ENCODE measurements around the gene KRT17. TPM values are rescaled to one million over a fixed set of nuclear protein-coding genes. Genes with fewer than 3 reads are reported as not detected.

The KRT17 gene
- total RNA-seq, 1 experiment from 2014 or later, result 1.5 TPM

- no peaks in the 10 kb centered on the region for H3K9me3 Mint-ChIP-seq
- H2BK120ac ChIP-seq (ENCODE audit: low read depth, low read length, poor library complexity, severe bottlenecking), result no peak overlapping the region
- H4K20me1 ChIP-seq (ENCODE audit: control insufficient read depth, insufficient read depth, insufficient read length), result no peaks in the 10 kb centered on the region
These were observed 5.9 kb downstream of the KRT17 start for GRCh38 chr17:41618341-41619035.

More at GRCh38 chr17:41618341-41619035, 5.9 kb downstream of the KRT17 start:
- whole genome bisulfite sequencing (ENCODE audit: extremely low coverage, insufficient read length, low lambda C conversion rate), result no CpG with 5 or more reads among the region's 13 CpGs
- Mint-ChIP-seq H3K27me3 (ENCODE audit: low read depth) (peaks cover 2% of the 10 kb centered on the region), H3K4me3 (no peak overlapping the region), H3K4me1 (peaks cover 7 to 30% of the 10 kb centered on the region in 2 experiments), H3K27ac (peak overlapping the region in 1 of 3 experiments; percentile 79; a peak in 1 of 7 replicates), H3K36me3 (ENCODE audit: insufficient read depth in 1 of 3, low read depth in 3 of 3) (no peaks in the 10 kb centered on the region; a peak in 1 of 7 replicates)
- H3K9ac ChIP-seq (ENCODE audit: extremely low read depth, insufficient read length, low read length), result no peak overlapping the region
- no peak overlapping the region for H2BK20ac ChIP-seq (ENCODE audit: low read depth, low read length, poor library complexity, severe bottlenecking)
- no peaks in the 10 kb centered on the region for H3K79me2 ChIP-seq (ENCODE audit: insufficient read depth, low read length)
- H2AK5ac ChIP-seq (ENCODE audit: insufficient read length, low read length), result no peak overlapping the region
- no peak overlapping the region for H4K5ac ChIP-seq (ENCODE audit: insufficient read length, low read depth, low read length)
- no peak overlapping the region for H3K4ac ChIP-seq (ENCODE audit: low read depth, low read length)
- H3K4me2 ChIP-seq (ENCODE audit: insufficient read depth, insufficient read length, low read length), result no peak overlapping the region
- no peak overlapping the region for H2AFZ ChIP-seq (ENCODE audit: low read length)
- H3K9me3 ChIP-seq (ENCODE audit: control insufficient read depth, low read depth, low read length), result no peaks in the 10 kb centered on the region
- no peak overlapping the region for H3K56ac ChIP-seq (ENCODE audit: insufficient read length, low read depth, low read length)
- H2BK5ac ChIP-seq (ENCODE audit: insufficient read length, low read length), result no peak overlapping the region
- no peak overlapping the region for H3T11ph ChIP-seq (ENCODE audit: low read length)
- TF ChIP-seq CTCF (conservative IDR thresholded peaks at IDR 0.05), result no peak
- H3K27me3 ChIP-seq (ENCODE audit: insufficient read depth, low read length), result no peaks in the 10 kb centered on the region
- no peak overlapping the region for H3K23ac ChIP-seq (ENCODE audit: insufficient read length, low read depth, low read length)
- H4K91ac ChIP-seq (ENCODE audit: insufficient read length, low read depth, low read length), result no peak overlapping the region
- H2BK12ac ChIP-seq (ENCODE audit: insufficient read length, low read depth, low read length), result no peak overlapping the region
- H3K18ac ChIP-seq (ENCODE audit: insufficient read length, low read depth, low read length), result no peak overlapping the region
- no peaks in the 10 kb centered on the region for H3K23me2 ChIP-seq (ENCODE audit: insufficient read length, low read depth, low read length, poor library complexity, severe bottlenecking)
- H3K14ac ChIP-seq (ENCODE audit: insufficient read depth, low read length), result no peak overlapping the region
- no peaks in the 10 kb centered on the region; the same call in 1 of the 2 replicates for H3K4me1 ChIP-seq (ENCODE audit: insufficient read depth, low read length)
- no peak for DNase-seq
- H4K8ac ChIP-seq (replicated peaks; ENCODE audit: insufficient read length, low read depth, low read length), result no peak overlapping the region
- no peak overlapping the region for H3K27ac ChIP-seq (ENCODE audit: insufficient read length, low read depth, low read length)
- H2BK15ac ChIP-seq (ENCODE audit: low read depth, low read length), result no peak overlapping the region
- H3K79me1 ChIP-seq (ENCODE audit: insufficient read depth, low read depth, low read length, poor library complexity, severe bottlenecking), result no peaks in the 10 kb centered on the region
